ENCODE measurements around the gene GPR35.

DNA sequence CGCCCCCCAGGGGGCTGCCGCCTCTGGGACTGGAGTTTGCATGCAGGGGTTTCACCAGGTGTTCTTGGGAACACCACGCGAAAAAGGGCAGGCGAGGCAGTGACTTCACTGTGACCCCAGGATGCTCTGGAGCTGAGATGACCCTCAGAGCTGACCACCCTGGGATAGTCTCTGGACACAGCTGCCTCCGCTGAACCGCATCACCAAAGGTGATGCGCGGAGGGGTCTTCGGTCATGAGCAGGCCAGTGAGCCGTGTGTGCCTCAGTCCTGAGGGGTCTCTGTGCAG lies 17.5 kb downstream of the GPR35 start:
- TF ChIP-seq ETS1 (CRISPR knock-in tag; IDR thresholded peaks at IDR 0.05) (no peak), ZZZ3 (CRISPR knock-in tag; IDR thresholded peaks at IDR 0.05; ENCODE audit: borderline replicate concordance) (no peak)
